LHCN-M2 (cell line): Measurements from ENCODE around the gene KRTAP27-1. TPM values are rescaled to one million over a fixed set of nuclear protein-coding genes. Genes with fewer than 3 reads are reported as not detected.

Experiments
- DNase-seq: peaks from one replicate; pipeline ENCODE4 v3.0.0-alpha.2; 2012; ENCODE audit warnings: low read depth
- polyA plus RNA-seq: library from polyadenylated mRNA; unstranded; fragments of >200 nt; gene quantifications from one replicate; pipeline ENCODE4 v1.2.1, GENCODE V29; 2012; ENCODE audit warnings: missing spikeins
- total RNA-seq: library from RNA; depleted of rRNA; stranded (reverse); fragments of >200 nt; gene quantifications from 2 replicates; pipeline ENCODE4 v1.2.3, GENCODE V29; 2014; rRNA removed

Gene KRTAP27-1
- not detected in 2 replicates for total RNA-seq
- not detected for polyA plus RNA-seq

DNA sequence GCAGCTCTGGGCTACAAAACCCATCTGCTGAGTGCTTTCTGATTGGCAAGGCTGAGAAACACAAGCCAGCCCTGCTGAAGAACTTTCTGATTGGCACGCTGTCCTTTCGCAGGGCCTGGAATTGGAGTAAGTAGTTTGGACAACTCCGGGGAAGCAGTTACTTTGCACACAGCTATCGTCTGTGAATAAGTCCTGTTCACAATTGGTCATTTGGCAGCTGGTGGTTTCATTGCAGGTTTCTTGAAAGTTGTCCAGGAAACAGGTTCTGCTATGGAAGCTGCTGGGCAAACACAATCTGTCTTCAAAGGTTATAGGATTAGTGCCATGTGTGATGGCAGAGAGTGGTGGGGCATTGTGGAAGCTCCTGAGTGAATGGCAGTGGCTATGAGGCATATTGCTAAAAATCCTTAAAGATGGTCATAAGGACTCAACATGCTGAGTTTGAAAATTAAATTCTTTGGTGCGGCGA lies at the start of gene KRTAP27-1:
Gene KRTAP27-1 (minus strand): TSS at position 419 of the 469 bp plus-strand sequence. CDS start 26 bp downstream, at position 393.
- DNase-seq = no peak

DNA sequence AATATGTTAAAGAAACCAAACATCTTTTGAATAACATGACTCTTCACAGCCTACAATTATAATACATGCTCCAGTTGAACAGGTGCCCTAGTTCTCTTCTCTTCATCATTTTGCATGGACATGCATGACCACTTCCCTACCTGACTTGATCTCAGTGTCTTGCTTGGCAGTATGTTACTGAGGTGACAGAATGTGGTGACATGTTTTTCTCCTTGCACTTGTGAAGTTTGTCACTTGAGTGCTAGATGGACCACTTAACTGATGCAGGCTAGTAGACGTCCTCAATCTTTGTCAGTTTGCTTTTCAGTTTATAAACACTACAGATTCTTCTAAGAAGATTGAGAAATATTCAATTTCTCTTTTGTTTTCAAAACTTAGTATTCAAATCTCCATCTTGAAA lies 44.7 kb upstream of the KRTAP27-1 start:
- DNase-seq = no peak

GRCh38 chr21:30372139-30372770 lies 34.8 kb upstream of the KRTAP27-1 start, which contains the start of gene KRTAP13-2:
KRTAP13-2 (minus strand) TSS chr21:30372271; CDS start chr21:30372213, 58 bp downstream.
- DNase-seq = no peak

DNA sequence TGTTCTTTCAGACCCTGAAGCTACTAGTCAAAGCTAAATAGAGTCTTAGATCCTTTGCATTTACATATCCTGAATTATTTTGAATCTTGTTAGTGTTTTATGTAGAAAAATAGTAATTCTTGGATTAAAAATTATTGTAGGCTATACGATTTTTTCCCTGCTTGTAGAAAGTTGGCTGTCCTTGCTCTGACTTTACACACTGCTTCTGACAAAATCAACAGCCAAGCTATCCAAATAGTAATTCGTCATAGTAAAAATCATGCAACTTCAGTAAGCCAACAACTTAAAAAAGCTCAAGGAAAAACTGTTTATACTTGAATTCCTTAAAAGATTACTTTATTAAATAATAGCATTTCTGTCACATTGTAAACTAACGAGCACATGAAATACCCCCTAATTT lies 18.4 kb upstream of the KRTAP27-1 start:
- no peak for DNase-seq

GRCh38 chr21:30354308-30355005 lies 17.0 kb upstream of the KRTAP27-1 start:
- DNase-seq = no peak

- no peak for DNase-seq
These were observed 14.0 kb upstream of the KRTAP27-1 start for GRCh38 chr21:30351534-30351933.

- DNase-seq = no peak
These were observed 12.1 kb upstream of the KRTAP27-1 start for GRCh38 chr21:30349572-30349971.

DNA sequence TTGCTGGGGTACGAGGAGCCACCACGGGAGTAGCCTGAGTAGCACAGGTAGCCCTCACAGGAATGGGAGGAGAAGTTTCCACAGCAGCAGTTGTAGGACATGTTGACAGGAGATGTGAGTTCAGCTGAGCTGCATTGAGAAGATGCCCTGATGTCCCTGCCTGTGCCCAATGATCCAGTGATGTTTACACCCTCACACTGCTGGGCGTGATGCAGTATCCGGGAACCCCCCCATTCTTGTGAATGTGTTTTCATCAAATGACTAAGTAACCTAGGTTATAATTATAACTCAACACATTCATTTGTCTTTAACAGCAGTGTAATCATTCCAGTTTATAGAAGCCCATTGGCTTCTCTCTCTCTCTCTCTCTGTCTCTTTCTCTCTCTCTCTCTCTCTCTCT lies 11.0 kb upstream of the KRTAP27-1 start, which contains the start of gene KRTAP23-1:
Gene KRTAP23-1 (minus strand): TSS at position 101 of the 400 bp plus-strand sequence. CDS start 0 bp downstream, at position 101.
- no peak for DNase-seq

DNA sequence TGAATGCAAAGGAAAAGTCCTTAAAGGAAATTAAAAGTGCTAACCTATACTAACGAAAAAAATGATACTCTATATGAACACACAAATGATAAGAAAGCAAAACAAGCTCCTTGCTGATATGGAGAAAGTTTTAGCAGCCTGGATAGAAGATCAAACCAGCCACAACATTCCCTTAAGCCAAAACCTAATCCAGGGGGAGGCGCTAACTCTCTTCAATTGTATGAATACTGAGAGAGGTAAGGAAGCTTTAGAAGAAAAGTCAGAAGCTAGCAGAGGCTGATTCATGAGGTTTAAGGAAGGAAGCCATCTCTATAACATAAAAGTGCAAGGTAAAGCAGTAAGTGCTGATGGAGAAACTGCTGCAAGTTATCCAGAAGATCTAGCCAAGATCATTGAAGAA lies 7.5 kb upstream of the KRTAP27-1 start:
- DNase-seq = no peak

DNA sequence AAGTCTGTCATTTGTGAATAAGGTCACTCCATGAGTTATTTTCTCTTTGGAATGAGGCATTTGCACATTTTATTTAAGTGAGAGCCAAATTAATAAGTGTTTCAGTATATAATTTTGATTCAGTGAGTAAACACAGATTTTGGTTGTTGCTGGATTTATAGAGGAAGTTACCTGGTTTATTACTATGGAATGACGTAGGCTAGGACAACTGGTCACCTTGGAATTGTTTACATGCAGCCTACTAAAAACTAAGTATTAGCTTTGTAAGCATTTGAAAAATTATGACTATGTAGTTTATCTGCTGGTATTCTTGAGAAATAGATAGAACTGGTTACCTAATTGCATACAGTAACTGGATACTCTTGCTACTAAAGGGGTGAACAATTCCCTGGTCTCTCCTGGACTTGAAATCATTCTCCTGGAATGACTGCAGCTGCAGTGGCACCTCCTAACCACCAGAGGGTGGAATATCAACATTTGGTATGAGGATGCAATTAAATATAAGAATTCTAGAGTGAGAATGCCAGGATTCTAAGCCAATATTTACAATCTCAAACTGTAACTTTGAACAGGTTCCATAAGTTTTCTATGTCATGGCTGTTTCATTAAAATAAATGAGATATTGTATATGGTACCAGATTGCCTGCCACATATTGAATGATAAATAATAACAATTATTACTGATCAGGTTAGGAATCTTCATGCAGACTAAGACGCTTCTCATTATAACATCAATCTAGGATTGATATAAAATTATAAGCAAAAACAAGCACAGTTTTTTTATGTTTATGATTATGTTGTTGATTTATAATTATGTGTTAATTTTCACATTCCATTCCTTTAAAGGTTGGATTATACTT lies 3.5 kb upstream of the KRTAP27-1 start:
- DNase-seq = peak; percentile 2

DNA sequence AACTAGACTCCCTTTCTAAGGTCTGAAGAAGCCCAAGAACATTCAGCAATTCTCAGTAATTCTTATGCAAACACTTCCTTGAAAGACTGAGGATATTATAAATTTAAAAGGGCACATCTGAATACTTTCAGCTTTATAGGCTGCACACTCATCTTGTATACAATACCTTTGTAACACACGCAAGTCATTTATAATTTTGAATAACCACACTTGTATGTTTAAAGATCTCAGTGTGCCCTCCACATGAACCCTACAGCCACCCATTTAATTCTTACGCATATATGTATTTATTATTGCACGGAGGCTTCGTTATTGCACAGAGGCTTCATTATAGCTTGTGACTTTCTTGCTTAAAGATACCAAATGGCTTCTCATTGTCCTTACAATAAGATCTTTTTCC lies 1.2 kb upstream of the KRTAP27-1 start:
- DNase-seq = no peak

- DNase-seq = no peak
These were observed 278 bp upstream of the KRTAP27-1 start for GRCh38 chr21:30337772-30338171.

DNA sequence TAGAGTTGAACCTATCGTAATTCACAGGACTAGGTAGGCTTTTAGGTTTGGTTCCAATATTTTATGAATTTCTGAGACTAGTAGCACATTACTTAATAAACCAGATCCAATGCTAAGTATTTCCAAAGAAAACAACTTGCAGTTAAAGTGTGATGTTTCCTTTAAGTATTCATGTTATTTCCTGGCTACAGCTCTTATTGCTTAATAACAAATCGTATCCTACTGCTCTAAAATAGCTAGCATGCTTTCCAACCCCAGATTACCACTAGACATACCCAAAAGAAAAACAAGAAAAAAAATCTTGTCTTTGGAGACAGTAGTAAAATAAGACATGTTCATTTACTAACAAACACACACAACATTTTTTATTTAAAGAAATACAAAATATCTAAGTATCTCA lies 898 bp downstream of the KRTAP27-1 start:
- DNase-seq = no peak

- DNase-seq = no peak
These were observed 3.8 kb downstream of the KRTAP27-1 start for GRCh38 chr21:30333736-30334135.

DNA sequence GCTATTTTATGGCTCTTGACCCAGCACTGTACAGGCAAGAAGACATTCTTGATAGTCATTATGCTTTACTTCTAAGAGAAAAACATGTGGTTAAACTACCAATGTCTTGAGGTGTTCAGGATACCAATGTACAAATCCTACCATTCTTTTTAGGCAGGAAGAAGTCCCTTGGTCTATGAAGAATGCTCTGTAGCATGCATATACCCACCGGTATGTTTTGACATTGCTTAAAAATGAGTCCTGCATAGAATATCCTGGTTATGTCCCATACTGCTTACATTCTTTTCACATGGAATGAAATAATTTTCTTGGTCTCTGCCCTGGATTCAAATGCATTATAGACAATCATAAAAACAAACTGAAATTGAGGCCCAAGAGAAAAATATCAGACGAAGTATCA lies 4.8 kb downstream of the KRTAP27-1 start:
- no peak for DNase-seq

DNA sequence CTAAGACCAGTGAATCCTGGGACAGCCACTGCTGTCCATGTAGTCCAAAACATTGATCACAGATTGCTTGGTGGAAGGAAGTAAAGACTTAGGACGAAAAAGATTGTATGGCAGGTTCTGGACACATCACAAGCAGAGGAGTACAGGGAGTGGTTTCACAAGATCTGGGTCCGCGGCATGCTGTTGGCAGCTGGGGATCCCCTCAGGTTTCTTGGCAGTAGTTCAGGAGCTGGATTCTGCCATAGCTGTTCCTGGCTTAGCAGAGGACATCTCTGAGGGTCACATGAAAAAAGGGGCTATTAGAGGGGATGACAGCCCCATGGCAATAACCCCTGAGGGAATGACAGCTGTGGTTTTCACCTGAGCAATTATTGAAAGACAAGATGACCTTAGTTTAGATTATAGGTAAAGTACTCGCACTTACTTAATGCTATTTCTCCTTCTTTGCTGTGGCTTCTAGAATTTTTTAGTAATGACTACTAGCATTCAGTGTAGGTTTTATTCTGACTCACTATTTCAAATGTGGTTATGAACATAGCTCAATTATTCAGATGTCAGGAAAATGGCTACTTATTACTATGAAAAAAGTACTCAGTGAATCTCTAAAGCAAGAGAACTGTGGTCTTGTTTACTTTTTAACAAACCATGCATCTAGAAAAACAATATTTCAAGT lies 8.2 kb downstream of the KRTAP27-1 start:
- DNase-seq = no peak

DNA sequence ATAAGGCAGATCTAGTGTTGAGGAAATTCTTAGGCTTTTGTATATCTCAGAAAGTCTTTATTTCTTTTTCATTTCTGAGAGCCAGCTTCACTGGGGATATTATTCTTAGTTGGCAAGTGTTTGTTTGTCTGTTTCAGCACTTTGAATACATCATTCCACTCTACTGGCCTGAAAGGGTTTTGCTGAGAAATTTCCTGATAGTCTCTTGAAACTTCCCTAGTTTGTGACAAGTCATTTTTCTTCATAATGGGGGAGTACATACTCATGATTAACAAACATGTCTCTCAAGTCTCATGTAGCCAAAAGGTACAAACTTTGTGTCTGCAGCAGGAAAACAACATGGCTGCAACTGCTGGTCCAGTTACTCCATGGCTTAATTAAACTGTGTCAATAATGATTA lies 11.1 kb downstream of the KRTAP27-1 start:
- no peak for DNase-seq

DNA sequence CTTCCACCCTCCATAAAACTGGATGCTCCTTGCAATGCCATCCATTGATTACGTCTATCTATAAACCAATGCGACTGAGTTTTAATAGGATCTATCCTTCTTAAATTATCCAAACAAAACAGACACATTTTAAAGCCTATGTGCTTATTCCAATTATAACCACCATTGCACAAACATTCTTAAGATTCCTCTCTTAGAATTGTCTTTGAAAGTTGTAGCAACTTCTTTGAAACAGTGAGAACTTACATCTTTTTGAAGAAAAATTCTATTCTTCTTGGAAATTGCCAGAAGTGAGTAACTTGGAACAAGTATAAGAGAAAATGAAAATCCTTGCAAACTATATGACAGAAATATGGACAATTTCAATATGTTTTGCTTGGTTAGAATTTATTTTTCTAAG lies 17.3 kb downstream of the KRTAP27-1 start, which contains the start of gene KRTAP26-1:
Gene KRTAP26-1 (minus strand): TSS at position 101 of the 400 bp plus-strand sequence. CDS start 280 bp downstream, outside the sequence.
- DNase-seq = no peak

GRCh38 chr21:30315701-30316100 lies 21.8 kb downstream of the KRTAP27-1 start:
- no peak for DNase-seq

- DNase-seq = no peak
These were observed 30.6 kb downstream of the KRTAP27-1 start for GRCh38 chr21:30306884-30307283.

GRCh38 chr21:30305136-30305535 lies 32.4 kb downstream of the KRTAP27-1 start:
- DNase-seq = no peak
